Measurements from ENCODE around the gene RANBP10.

The RANBP10 gene

DNA sequence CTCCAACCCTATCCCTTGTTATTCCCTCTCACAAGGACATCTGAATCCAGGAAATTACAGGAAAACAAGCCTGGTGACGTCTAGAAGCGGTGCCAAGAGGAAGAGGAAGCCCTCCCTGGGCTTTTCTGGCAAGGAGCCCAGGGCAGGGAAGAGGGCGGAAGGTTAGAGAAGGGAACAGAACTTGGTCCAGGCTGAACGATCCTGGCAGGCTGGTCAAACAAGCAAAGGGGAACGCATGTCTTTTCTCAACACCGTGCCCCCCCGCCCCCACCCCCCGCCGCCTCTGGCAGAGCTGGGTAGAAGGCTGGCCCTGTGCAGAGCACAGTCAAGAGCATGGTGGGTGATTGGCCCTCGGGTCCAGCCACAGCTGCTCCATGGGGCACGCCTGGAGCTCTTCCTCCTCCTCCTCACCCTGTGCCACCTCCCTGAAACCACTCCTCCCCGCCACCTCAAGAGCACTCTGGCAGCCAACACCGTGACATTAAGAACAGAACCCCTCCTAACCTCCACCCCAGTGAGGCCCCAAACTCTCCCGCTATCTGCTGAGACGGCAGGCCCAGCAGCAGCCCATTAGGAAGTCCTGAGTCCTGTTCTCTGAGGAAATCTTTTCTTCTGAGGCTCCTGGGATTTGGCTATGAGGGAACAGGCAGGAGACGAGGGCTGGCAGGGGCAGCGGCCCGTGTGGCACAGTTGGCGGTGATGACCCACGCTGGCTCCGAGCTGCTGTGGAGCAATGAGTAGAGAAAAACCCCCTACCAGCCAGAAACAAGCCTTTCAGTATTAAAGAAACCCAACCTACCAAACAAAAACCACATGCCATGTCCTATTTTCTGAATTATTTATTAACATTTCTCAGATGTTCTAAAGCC is 132.4 kb downstream of the RANBP10 start:
- DNase-seq, result no peak
